HepG2 (cell line): ENCODE measurements around the gene SULT2B1. TPM values are rescaled to one million over a fixed set of nuclear protein-coding genes. Genes with fewer than 3 reads are reported as not detected.

Experiments
- CENPBD1 ChIP-seq: sonication (generic); formaldehyde crosslinking; IDR thresholded peaks from 2 replicates; pipeline ENCODE4 v1.8.0; 2022; ENCODE audit warnings: missing genetic modification reagents, low read depth, mild to moderate bottlenecking, borderline replicate concordance
- E2F1 ChIP-seq: sonication (generic); formaldehyde crosslinking; IDR thresholded peaks from 2 replicates; pipeline ENCODE4 v1.5.0; 2020; ENCODE audit warnings: missing genetic modification reagents
- ELK4 ChIP-seq: sonication (generic); formaldehyde crosslinking; IDR thresholded peaks from 2 replicates; pipeline ENCODE4 v1.9.0; 2021; ENCODE audit warnings: missing genetic modification reagents, borderline replicate concordance
- GATA4 ChIP-seq: sonication (generic); IDR thresholded peaks from 2 replicates; pipeline ENCODE4 v1.6.1; 2016; ENCODE audit warnings: antibody characterized with exemption, low read depth, borderline replicate concordance
- LRRFIP1 ChIP-seq: sonication (generic); formaldehyde crosslinking; conservative IDR thresholded peaks from 2 replicates; pipeline ENCODE4 v1.4.0; 2020; ENCODE audit warnings: missing genetic modification reagents
- MTF2 ChIP-seq: sonication (generic); formaldehyde crosslinking; IDR thresholded peaks from 2 replicates; pipeline ENCODE4 v1.5.0; 2020; ENCODE audit warnings: missing genetic modification reagents, borderline replicate concordance
- TAF15 ChIP-seq: fragments of 200-400 bp; formaldehyde crosslinking; IDR thresholded peaks from one replicate; pipeline ENCODE4 v1.6.1; 2018; ENCODE audit warnings: mild to moderate bottlenecking, low read depth, low read length; ENCODE audit not compliant: poor library complexity, severe bottlenecking
- ZBTB44 ChIP-seq: sonication (generic); formaldehyde crosslinking; IDR thresholded peaks from 2 replicates; pipeline ENCODE4 v1.4.0; 2020; ENCODE audit warnings: missing genetic modification reagents
- ZKSCAN8 ChIP-seq: IDR thresholded peaks from 2 replicates; pipeline ENCODE4 v1.6.1; 2016; ENCODE audit warnings: borderline replicate concordance, missing genetic modification reagents, missing compliant biosample characterization
- ZNF3 ChIP-seq: IDR thresholded peaks from 2 replicates; pipeline ENCODE4 v1.7.0; 2017; ENCODE audit warnings: inconsistent platforms
- ZNF333 ChIP-seq: sonication (generic); formaldehyde crosslinking; IDR thresholded peaks from 2 replicates; pipeline ENCODE4 v1.4.0; 2020; ENCODE audit warnings: mild to moderate bottlenecking, missing genetic modification reagents, borderline replicate concordance
- ZNF770 ChIP-seq: sonication (generic); formaldehyde crosslinking; IDR thresholded peaks from 2 replicates; pipeline ENCODE4 v1.5.0; 2020; ENCODE audit warnings: mild to moderate bottlenecking, missing genetic modification reagents
- ZUFSP ChIP-seq: sonication (generic); formaldehyde crosslinking; IDR thresholded peaks from 2 replicates; pipeline ENCODE4 v1.9.0; 2021; ENCODE audit warnings: missing genetic modification reagents, mild to moderate bottlenecking, borderline replicate concordance
- polyA plus RNA-seq, 8 experiments: library from polyadenylated mRNA; depleted of rRNA in 3 of 8; stranded (reverse) in 7 of 8; unstranded in 1 of 8; fragments of >200 nt; fragmentation: Illumina TruSeq in 4 of 8; extraction: Trizol in 4 of 8; gene quantifications; 2 replicates each; pipeline versions ENCODE4 v1.2.1 to v1.2.3, GENCODE V29; 2011 to 2016; ENCODE audit warnings: low read depth in 4 of 8, missing spikeins in 1 of 8, mixed read lengths in 1 of 8; ENCODE audit not compliant: insufficient read depth in 1 of 8
- total RNA-seq, 5 experiments: library from RNA; depleted of rRNA; stranded (reverse); fragments of >200 nt; fragmentation: Illumina TruSeq; extraction: Trizol; gene quantifications; 2 replicates each; pipeline ENCODE4 v1.2.3, GENCODE V29; 2016; ENCODE audit warnings: low read depth in 1 of 5

Gene SULT2B1
- total and polyA plus RNA-seq, 2 of the 13 experiments (the other 11 are each of a cell fraction or from before 2014, with no cell fraction given) = 0.13 TPM; not detected in 1

GRCh38 chr19:48634424-48635262 lies 82.7 kb downstream of the SULT2B1 start (continued):
- TF ChIP-seq ZUFSP = no peak
- TF ChIP-seq ZBTB44 = 0 out of 2 replicates have a peak, but pooled peaks have one; percentile 35
- TF ChIP-seq ZKSCAN8 = peak; percentile 14; the same call in 1 of the 2 replicates
- TF ChIP-seq ZNF333 = no peak
- no peak for TF ChIP-seq ELK4
- TF ChIP-seq CENPBD1 (CRISPR knock-in tag) = no peak
- TF ChIP-seq MTF2 = no peak
- TF ChIP-seq ZNF770 = no peak; the same call in none of the 2 replicates
- no peak for TF ChIP-seq TAF15
- no peak for TF ChIP-seq ZNF3 (CRISPR knock-in tag)
- no peak for TF ChIP-seq LRRFIP1 (CRISPR knock-in tag)
- no peak for TF ChIP-seq GATA4
- TF ChIP-seq E2F1 (CRISPR knock-in tag) = no peak
